Osteoblast (primary cell): ENCODE data around the gene GAS2L2. TPM values are rescaled to one million over a fixed set of nuclear protein-coding genes. Genes with fewer than 3 reads are reported as not detected.
A peak's percentile ranks its signal among the peaks of the same experiment; 100 is the strongest.

Experiments
- DNase-seq: peaks from one replicate; pipeline ENCODE4 v3.0.0; 2011; ENCODE audit warnings: low spot score, mixed read lengths; ENCODE audit not compliant: insufficient read length; ENCODE audit errors: missing footprints
- H2AFZ ChIP-seq: 2 replicates; pipeline ENCODE4 v1.6.0; 2011; ENCODE audit warnings: mild to moderate bottlenecking, low read length
- H3K27ac ChIP-seq: 2 replicates; pipeline ENCODE4 v1.5.1; 2011; ENCODE audit warnings: mild to moderate bottlenecking, low read depth, low read length, moderate library complexity
- H3K27me3 ChIP-seq: 2 replicates; pipeline ENCODE4 v1.6.0; 2012; ENCODE audit warnings: mild to moderate bottlenecking, control low read depth, inconsistent platforms, low read length, moderate library complexity; ENCODE audit not compliant: insufficient read depth
- H3K36me3 ChIP-seq: 2 replicates; pipeline ENCODE4 v1.5.1; 2011; ENCODE audit warnings: mild to moderate bottlenecking, low read length, control low read depth, moderate library complexity; ENCODE audit not compliant: insufficient read depth
- H3K4me1 ChIP-seq: 2 replicates; pipeline ENCODE4 v1.5.1; 2011; ENCODE audit warnings: mild to moderate bottlenecking, low read length, control low read depth, moderate library complexity; ENCODE audit not compliant: insufficient read depth
- H3K4me2 ChIP-seq: 2 replicates; pipeline ENCODE4 v1.6.0; 2011; ENCODE audit warnings: mild to moderate bottlenecking, low read length; ENCODE audit not compliant: insufficient read depth
- H3K4me3 ChIP-seq: fragments of 200-600 bp; sonication (generic); 3 replicates; pipeline ENCODE4 v1.5.1; 2012; ENCODE audit warnings: mild to moderate bottlenecking, low read length, inconsistent platforms; ENCODE audit not compliant: insufficient read depth
- H3K79me2 ChIP-seq: 2 replicates; pipeline ENCODE4 v1.6.0; 2012; ENCODE audit warnings: mild to moderate bottlenecking, low read length, control low read depth, inconsistent platforms; ENCODE audit not compliant: insufficient read depth
- H3K9me3 ChIP-seq: 2 replicates; pipeline ENCODE4 v1.5.1; 2011; ENCODE audit warnings: low read depth, low read length, control low read depth
- H4K20me1 ChIP-seq: 2 replicates; pipeline ENCODE4 v1.6.0; 2012; ENCODE audit warnings: mild to moderate bottlenecking, low read length, control low read depth; ENCODE audit not compliant: insufficient read depth
- CTCF ChIP-seq: IDR thresholded peaks from 2 replicates; pipeline ENCODE4 v1.5.1; 2011; ENCODE audit warnings: mild to moderate bottlenecking, low read depth, low read length, moderate library complexity; ENCODE audit errors: extremely low read depth
- total RNA-seq: library from RNA; depleted of rRNA; stranded (reverse); fragments of >200 nt; gene quantifications from 2 replicates; pipeline ENCODE4 v1.2.3, GENCODE V29; 2012

Gene GAS2L2
- total RNA-seq, 1 donor, result not detected

- Histone ChIP-seq H3K27ac (no peak overlapping the region), H3K36me3 (no peaks in the 10 kb centered on the region), H3K9me3 (no peaks in the 10 kb centered on the region), H3K4me1 (peaks cover 26% of the 10 kb centered on the region), H3K4me3 (no peak overlapping the region), H3K4me2 (peak overlapping the region; percentile 78), H4K20me1 (peaks cover 5% of the 10 kb centered on the region), H3K79me2 (no peaks in the 10 kb centered on the region), H3K27me3 (no peaks in the 10 kb centered on the region), H2AFZ (no peak overlapping the region)
- TF ChIP-seq CTCF, result no peak
- DNase-seq, result peak; percentile 67
Observed at GRCh38 chr17:35730400-35731005, 22.5 kb downstream of the GAS2L2 start.

- Histone ChIP-seq H3K4me3 (no peak overlapping the region), H3K4me2 (no peak overlapping the region), H3K79me2 (no peaks in the 10 kb centered on the region), H2AFZ (no peak overlapping the region), H3K27ac (no peak overlapping the region), H4K20me1 (peaks cover 5% of the 10 kb centered on the region), H3K36me3 (peaks cover 2% of the 10 kb centered on the region), H3K4me1 (peaks cover 30% of the 10 kb centered on the region), H3K27me3 (no peaks in the 10 kb centered on the region), H3K9me3 (no peaks in the 10 kb centered on the region)
- no peak for DNase-seq
- no peak for TF ChIP-seq CTCF
Observed at GRCh38 chr17:35729405-35729833, 23.6 kb downstream of the GAS2L2 start.

GRCh38 chr17:35728551-35728950 is 24.5 kb downstream of the GAS2L2 start:
- no peak overlapping the region for H3K4me2 ChIP-seq
- no peak for TF ChIP-seq CTCF
- H4K20me1 ChIP-seq, result peaks cover 5% of the 10 kb centered on the region
- no peak overlapping the region for H3K4me3 ChIP-seq
- H2AFZ ChIP-seq, result no peak overlapping the region
- H3K4me1 ChIP-seq, result peaks cover 30% of the 10 kb centered on the region
- H3K36me3 ChIP-seq, result peaks cover 10% of the 10 kb centered on the region
- H3K79me2 ChIP-seq, result no peaks in the 10 kb centered on the region
- no peak overlapping the region for H3K27ac ChIP-seq
- no peaks in the 10 kb centered on the region for H3K9me3 ChIP-seq
- no peak for DNase-seq
- no peaks in the 10 kb centered on the region for H3K27me3 ChIP-seq

GRCh38 chr17:35727635-35728034 is 25.4 kb downstream of the GAS2L2 start:
- no peak overlapping the region for H3K4me2 ChIP-seq
- H3K9me3 ChIP-seq, result no peaks in the 10 kb centered on the region
- no peaks in the 10 kb centered on the region for H3K79me2 ChIP-seq
- peaks cover 30% of the 10 kb centered on the region for H3K4me1 ChIP-seq
- H3K27ac ChIP-seq, result peak overlapping the region; percentile 87
- no peak for DNase-seq
- H4K20me1 ChIP-seq, result peaks cover 5% of the 10 kb centered on the region
- no peak for TF ChIP-seq CTCF
- peaks cover 14% of the 10 kb centered on the region for H3K36me3 ChIP-seq
- no peak overlapping the region for H2AFZ ChIP-seq
- H3K4me3 ChIP-seq, result no peak overlapping the region
- H3K27me3 ChIP-seq, result no peaks in the 10 kb centered on the region
